ENCODE measurements around the gene THBD.

Gene THBD

GRCh38 chr20:23021541-23021940 is 27.9 kb downstream of the THBD start:
- no peak overlapping the region for H3K4me3 ChIP-seq (ENCODE audit: low read depth, low read length)
- in situ Hi-C loops (cut with HindIII; ENCODE audit: low sequenced_read_pairs) = no loop called here
- DNase-seq (ENCODE audit: low read depth) = no peak
- TF ChIP-seq CTCF (IDR thresholded peaks at IDR 0.05; ENCODE audit: low read depth, low read length, missing control alignments) = no peak

DNA sequence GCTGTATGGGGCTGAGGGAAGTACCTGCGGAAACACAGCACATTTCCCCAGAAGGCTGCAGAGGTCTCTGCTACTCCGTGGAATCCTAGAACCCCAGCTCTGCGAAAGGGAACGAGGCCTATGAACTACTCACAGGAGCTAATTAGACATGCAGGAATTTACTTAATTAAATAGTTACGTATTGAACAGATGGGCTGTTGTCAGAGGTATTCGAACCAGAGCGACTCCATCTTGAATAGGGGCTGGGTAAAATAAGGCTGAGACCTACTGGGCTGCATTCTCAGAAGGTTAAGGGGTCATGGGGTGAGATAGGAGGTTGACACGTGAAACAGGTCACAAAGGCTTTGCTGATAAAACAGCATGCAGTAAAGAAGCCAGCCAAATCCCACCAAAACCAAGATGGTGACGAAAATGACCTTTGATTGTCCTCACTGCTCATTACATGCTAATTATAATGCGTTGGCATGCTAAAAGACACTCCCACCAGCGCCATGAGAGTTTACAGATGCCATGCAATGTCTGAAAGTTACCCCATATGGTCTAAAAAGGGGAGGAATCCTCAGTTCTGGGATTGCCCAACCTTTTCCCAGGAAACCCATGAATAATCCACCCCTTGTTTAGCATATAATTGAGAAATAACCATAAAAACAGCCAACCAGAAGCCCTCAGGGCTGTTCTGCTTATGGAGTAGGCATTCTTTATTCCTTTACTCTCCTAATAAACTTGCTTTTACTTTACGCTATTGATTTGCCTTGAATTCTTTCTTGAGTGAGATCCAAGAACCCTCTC is 29.0 kb downstream of the THBD start:
- H3K4me3 ChIP-seq (ENCODE audit: low read depth, low read length) = no peak overlapping the region
- in situ Hi-C loops (cut with HindIII; ENCODE audit: low sequenced_read_pairs) = no loop called here
- no peak for TF ChIP-seq CTCF (IDR thresholded peaks at IDR 0.05; ENCODE audit: low read depth, low read length, missing control alignments)
- DNase-seq (ENCODE audit: low read depth) = no peak

GRCh38 chr20:23019403-23019802 is 30.1 kb downstream of the THBD start:
- no peak for DNase-seq (ENCODE audit: low read depth)
- no peak overlapping the region for H3K4me3 ChIP-seq (ENCODE audit: low read depth, low read length)
- no peak for TF ChIP-seq CTCF (IDR thresholded peaks at IDR 0.05; ENCODE audit: low read depth, low read length, missing control alignments)
- in situ Hi-C loops (cut with HindIII; ENCODE audit: low sequenced_read_pairs) = no loop called here

- in situ Hi-C loops (cut with HindIII; ENCODE audit: low sequenced_read_pairs) = no loop called here
Observed at GRCh38 chr20:23018941-23019340, 30.5 kb downstream of the THBD start.

GRCh38 chr20:23018432-23018831 is 31.0 kb downstream of the THBD start:
- no peak overlapping the region for H3K4me3 ChIP-seq (ENCODE audit: low read depth, low read length)
- in situ Hi-C loops (cut with HindIII; ENCODE audit: low sequenced_read_pairs) = no loop called here
- no peak for DNase-seq (ENCODE audit: low read depth)
- TF ChIP-seq CTCF (IDR thresholded peaks at IDR 0.05; ENCODE audit: low read depth, low read length, missing control alignments) = no peak

More at GRCh38 chr20:23018941-23019340, 30.5 kb downstream of the THBD start:
- no peak for DNase-seq (ENCODE audit: low read depth)
- no peak for TF ChIP-seq CTCF (IDR thresholded peaks at IDR 0.05; ENCODE audit: low read depth, low read length, missing control alignments)
- H3K4me3 ChIP-seq (ENCODE audit: low read depth, low read length) = no peak overlapping the region

DNA sequence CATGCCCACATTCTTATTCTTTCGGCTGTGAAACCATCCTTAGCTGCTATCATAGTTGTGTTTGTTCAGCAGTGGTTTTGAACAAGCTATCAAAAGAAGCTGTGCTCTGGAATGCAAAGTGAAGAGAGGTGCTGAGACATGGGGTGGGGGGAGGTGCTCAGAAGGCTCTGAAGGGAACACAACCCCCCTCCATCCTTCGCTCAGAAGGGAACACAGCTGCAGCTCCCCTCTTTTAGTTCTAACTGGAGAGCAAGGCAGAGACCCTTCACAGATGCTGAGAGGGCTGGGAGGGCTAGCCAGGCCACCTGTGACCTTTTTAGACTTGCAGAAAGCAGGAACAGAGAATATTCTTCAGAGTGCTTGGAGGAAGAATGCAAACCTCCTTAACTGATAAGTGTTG is 32.0 kb downstream of the THBD start:
- TF ChIP-seq CTCF (IDR thresholded peaks at IDR 0.05; ENCODE audit: low read depth, low read length, missing control alignments) = no peak

More for the DNA sequence above, 32.0 kb downstream of the THBD start:
- H3K4me3 ChIP-seq (ENCODE audit: low read depth, low read length) = no peak overlapping the region
- in situ Hi-C loops (cut with HindIII; ENCODE audit: low sequenced_read_pairs) = no loop called here
- no peak for DNase-seq (ENCODE audit: low read depth)

Measured in astrocyte of the cerebellum (primary cell).